HG03135 (cell line): Measurements from ENCODE around the gene FTCD.

Experiments
- ATAC-seq: cut with Tn5 transposase; IDR thresholded peaks from one replicate; pipeline ENCODE4 v1.9.1; 2021; ENCODE audit warnings: mild to moderate bottlenecking, moderate library complexity; ENCODE audit not compliant: unreplicated experiment

The FTCD gene

DNA sequence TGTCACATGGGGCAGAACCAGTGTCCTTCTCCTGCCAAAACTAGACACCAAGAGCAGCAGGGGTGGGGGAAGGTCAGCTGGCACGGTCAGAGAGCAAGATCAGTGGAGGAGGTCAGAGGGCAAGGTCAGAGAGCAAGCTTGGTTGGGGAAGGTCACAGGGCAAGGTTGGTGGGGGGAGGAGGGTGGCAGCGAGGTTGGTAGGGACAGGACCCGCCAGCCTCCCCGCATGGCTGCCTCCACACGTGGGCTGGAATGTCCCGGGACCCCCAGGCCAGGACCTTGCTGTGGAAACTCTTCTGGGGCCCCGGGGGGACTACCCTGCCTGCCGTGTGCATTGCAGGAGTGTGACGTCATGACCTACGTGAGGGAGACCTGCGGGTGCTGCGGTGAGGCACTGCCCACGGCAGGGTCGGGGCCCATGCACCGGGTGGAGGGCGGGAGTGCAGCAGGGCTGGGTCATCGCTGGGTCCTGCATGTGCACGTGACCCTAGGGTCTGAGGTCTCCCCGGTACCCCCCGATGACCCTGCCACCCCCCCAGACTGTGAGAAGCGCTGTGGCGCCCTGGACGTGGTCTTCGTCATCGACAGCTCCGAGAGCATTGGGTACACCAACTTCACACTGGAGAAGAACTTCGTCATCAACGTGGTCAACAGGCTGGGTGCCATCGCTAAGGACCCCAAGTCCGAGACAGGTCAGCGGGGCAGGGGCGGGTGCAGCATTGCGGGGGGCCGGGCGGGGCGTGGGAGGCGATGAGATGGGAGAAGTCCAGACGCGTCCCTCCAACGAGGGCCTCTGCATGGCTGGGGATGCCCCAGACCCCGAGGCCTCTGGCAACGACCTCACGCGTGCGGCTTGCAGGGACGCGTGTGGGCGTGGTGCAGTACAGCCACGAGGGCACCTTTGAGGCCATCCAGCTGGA, 30.2 kb downstream of the FTCD start:
- no peak for ATAC-seq

DNA sequence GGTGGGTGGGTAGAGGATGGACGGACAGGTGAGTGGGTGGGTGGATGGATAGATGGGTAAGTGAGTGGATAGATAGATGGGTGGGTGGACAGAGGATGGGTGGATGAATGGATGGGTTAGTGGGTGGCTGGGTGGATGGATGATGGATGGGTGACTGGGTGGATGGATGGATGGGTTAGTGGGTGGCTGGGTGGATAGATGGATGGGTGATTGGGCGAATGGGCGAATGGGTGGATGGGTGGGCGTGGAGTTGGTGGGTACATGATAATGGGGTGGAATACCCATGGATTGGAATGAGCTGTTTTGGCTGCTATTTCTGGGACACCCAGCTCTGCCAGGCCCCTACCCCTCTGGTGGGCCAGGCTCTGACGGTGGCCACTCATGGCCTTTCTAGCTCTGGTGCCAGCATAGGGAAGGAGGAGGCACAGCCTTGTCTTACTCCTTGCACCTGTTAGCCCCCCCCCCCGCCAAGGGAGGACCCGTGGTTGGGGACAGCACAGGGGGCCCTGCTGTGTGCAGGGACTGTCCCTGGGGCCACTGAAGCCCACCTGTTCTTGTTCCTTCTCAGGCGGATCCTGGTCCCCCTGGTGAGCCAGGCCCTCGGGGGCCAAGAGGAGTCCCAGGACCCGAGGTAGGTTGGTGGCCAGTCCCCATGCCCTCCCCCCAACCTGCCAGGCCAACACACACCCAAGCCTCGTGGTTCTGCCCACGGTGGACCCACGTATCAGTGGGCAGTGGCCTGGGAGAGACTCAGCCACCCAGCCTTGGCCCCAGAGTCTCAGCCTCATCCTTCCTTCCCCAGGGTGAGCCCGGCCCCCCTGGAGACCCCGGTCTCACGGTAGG, 31.1 kb downstream of the FTCD start:
- no peak for ATAC-seq

DNA sequence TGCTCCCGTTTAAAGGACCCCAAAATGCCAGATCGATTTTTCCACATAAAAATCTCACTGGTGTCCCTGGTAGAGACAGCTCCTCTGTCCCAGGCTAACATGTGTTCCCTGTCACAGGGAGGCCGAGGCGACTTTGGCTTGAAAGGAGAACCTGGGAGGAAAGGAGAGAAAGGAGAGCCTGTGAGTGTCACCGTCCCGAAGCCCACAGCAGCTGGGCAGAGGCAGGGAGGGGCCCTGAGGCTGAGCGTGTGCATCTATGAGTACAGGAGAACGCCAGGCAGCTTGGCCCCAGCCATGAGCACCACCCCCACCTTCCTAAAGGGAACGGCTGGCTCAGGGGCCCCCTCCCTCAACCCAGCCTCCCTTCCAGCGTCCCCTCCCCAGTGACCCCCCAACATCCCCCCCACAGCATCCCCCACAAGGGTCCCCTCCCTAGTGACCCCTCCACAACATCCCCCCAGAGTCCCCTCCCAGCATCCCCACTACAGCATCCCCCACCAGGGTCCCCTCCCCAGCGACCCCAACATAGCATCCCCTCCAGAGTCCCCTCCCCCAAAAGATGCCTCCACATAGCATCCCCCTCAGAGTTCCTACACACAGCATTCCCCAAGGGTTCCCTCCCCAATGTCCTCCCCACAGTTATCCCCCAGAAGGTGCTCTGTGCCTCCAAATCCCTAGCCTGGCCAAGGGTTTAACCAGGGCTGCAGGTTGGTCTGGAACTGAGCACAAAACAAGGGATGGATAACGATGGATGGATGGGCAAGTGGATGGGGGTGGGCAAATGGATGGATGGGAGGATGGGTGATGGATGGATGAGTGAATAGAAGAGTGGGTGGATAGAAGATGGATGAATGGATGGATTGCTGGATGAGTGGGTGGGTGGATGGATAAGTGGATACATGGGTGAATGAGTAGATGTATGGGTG, 32.4 kb downstream of the FTCD start:
- no peak for ATAC-seq

DNA sequence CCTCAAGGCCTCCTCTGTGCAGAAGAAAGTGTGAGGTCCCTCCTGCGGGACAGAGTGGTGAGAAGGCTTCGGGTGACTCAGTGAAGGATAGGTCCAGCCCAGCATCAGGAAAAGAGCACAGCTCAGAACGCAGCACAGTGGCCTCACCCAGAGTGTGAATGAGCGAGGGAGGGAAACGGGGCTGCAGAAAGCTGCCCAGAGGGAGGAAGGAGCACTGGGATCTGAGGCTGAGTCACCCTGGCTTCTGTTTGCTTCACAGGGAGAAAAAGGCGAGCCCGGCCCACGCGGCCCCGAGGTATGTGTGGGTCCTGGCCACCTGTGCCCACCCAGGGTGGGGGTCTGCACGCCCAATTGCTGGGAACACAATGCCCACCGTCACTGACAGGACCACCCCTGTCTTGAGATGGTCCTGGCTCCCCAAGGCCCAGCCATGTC, 33.1 kb downstream of the FTCD start:
- no peak for ATAC-seq

DNA sequence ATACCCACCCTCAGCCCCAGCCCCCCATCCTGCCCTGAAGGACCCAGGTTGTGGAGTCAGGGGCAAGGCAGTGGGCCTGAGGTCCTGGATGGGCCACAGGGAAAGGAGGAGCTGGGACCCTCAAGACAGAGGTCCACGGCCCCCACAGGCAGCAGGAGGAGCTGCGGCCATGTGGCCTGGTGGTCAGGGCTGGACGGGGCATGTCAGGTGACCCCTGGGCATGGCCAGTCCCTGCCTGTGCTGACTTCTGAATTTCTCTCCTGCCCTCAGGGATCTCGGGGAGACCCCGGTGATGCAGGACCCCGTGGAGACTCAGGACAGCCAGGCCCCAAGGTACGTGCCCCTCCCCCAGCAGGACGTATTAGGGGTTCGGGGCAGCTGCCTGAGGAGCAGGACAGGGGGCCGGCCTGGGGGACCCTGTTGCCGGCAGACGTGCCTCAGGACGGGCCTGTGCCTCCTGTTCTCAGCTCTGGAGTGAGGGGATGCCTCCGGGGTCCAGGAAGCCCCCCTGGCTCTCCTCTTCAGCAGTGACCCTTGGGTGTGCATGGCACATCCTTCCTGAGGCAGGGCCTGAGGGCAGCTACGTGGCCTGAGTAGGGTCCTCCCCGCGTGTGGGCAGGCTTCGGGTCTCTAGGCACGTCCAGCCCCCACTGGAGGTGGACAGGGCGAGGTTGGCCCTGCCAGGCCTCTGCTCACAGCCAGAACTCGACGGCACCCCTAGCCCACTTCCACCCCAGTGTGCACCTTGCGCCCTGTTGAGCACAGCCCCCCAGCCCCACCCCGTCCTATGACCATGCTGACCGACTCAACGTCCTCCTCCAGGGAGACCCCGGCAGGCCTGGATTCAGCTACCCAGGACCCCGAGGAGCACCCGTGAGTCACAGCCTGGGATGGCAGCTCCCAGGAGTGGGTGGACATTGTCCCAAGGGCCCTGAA, 33.8 kb downstream of the FTCD start:
- ATAC-seq: no peak

DNA sequence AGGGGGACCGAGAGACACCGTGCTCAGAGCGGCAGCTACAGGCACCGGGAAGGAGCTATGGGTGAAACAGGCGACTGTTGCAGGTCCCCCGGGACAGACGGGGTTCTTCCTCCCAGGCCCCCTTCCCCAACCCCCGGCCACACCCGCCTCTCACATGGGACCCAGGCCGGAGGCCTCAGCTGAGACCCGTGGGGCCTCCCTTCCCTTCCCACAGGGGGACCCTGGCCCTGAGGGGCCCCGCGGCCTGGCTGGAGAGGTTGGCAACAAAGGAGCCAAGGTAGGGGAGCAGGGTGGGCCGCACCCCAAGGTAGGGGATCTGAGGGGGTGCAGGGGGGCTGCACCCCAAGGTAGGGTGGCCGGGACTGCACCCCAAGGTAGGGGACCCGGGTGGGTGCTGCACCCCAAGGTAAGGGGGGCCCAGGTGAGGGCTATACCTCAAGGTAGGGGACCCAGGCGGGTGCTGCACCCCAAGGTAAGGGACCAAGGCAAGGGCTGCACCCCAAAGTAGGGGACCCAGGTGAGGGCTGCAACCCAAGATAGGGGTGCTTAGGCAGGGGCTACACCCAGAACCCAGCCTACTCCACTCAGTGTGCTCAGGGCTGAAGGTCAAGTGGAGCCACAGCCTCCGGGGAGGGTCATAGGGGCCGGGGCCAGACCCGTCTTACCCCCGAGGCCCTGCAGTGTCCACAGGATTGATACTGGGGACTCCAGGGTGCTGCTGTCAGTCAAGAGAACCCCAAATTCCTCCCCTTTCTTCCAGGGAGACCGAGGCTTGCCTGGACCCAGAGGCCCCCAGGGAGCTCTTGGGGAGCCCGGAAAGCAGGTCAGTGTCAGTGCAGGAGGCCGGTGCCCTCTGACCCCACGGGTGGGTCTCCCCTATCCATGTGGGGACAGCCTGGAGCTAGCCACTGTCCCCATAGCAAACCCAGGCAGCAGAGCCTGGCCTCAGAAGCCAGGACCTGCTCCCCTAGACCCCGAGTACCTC, 34.8 kb downstream of the FTCD start:
- no peak for ATAC-seq

DNA sequence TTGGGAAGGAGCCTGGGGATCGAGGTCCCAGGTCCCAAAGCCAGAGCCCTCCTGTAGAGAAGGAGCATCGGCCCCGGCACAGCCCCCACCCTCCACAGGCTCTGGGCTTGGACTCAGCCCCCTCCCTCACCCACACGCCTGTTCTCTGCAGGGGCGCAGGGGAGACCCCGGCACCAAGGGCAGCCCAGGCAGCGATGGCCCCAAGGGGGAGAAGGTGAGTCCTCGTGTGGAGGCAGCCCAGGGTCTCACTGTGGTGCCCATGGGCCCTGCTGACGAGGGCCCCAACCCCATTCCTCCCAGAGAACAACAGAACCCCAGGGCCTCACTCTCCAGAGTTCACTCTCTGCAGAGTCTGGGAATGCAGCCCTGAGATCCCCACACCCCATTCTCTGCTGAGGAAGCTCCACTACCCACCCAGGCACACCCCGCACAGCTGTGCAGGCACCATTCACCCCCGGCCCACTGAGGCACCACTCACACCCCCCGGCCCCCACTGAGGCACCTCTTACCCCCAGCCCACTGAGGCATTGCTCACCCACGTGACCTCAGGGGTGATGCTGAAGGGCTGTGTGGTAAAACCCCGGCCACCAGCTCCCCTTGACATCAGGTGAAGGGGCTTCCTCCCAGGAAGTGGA, 35.6 kb downstream of the FTCD start:
- ATAC-seq: no peak

DNA sequence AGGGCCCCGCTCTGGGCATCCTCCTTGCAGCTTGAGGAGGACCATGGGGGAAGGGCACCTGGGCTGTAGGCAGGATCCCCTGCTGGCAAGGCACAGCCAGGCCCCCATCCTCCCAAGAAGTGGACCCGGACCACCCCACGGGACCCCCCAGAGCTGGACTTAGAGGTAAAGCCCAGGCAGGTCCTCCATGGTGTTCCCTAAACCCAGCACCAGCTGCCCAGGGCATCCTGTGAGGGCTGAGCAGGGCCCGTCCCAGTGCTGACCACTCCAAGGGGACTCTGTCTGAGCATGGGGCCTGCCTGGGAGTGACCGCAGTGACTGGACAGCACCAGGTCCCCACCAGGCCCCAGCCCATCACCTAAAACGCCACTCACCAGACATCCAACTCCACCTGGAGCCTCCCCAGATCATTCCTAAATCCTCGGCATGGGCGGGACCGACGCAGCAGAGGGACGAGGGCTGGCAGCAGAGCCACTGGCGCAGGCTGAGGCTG, 36.2 kb downstream of the FTCD start:
- ATAC-seq: no peak

DNA sequence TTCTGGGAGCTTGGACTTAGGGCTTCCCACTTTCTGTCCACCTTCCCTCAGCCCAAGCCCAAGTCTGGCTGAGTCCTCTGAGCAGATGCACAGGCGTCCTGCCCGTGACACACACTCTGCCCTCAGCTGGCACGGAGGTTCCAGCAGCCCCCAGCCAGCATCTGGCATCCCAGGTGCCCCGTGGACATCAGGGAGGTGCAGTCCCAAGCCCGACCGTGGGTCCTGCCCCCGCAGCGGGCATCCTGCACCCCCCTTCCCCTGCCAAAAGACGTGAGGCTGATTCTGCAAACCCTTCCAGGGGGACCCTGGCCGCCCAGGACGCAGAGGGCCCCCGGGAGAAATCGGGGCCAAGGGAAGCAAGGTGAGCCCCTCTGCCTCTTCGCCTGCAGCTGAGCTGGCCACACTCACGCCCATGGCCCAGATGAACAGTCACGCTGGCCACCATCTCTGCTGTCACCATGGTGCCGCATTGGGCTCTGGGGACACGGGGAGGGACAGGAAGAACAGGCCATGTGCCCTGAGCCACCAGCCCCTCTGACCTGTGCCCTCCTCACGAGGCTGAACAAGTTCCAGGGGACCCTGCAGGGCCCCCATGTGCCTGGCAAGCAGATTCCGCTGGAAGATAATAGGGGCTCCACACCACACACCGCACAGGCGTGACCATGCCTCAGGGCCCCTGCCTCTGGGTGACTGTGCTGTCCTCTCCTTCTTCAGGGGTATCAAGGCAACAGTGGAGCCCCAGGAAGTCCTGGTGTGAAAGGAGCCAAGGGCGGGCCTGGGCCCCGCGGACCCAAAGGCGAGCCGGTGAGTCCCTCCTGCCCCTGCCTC, 36.8 kb downstream of the FTCD start:
- no peak for ATAC-seq

DNA sequence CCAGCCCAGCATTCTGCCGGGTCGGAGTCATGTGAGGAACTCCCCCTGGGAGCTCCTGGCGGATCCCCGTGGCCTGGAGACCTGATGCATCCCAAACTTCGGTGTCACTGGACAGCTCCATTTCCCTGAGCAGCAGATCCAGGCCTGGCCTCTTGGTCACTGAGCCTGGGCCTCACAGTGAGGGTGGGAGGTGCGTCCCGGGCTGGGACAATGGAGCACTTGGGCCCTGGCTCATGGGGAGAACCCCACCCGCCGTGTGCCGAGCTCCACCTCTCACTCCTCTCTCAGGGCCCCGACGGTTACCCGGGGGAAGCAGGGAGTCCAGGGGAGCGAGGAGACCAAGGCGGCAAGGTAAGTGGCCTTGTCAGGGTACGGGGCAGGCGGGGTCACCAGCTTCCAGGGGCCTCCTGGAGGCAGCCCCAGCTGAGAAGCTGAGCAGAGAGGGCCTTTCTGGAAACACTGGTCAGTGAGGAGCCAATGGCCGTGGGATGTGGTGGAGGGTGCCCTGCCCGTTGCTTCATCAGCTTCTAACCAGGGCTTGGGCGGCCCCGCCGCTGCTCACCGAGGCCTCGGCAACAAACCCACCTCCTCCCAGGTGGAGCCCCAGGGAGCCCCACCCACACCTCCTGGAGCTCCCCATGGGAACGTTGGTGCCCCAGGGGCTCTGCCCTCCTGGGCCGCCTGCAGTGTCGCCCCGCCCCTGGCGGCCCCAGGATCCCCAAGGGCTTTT, 37.6 kb downstream of the FTCD start:
- no peak for ATAC-seq

DNA sequence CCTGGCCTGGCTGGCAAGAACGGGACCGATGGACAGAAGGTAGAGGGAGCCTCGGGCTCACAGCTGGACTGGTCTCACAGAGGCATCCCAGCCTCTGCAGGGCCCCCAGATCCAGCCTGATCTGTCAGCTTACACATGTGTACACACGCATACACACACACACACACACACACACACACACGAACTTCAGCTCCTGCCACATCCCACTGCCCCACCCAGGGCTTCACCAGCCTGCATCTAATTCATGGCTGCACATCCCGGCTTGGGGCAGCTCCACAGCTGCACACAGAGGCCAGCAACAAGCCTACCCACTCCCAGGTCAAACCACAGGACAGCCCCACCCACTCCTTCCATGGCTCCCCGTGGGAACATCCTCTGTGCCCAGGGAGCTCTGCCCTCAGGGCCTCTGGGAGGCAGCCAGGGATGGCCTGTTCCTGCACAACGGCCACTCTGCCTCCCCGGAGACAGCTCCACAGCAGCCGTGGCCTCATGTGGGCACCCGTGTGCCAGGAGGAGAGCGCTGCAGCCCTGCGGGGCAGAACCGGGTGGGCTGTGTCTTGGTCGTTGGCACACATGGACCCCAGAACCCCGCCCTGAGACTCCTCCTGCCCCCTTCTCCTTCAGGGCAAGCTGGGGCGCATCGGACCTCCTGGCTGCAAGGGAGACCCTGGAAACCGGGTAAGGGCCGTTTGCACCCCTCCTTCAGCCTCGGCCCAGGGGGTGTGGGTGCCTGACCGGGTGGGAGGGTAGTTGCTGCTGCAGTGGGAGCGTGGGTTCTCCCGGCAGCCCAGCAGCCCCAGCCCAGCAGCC, 38.4 kb downstream of the FTCD start:
- ATAC-seq: no peak

DNA sequence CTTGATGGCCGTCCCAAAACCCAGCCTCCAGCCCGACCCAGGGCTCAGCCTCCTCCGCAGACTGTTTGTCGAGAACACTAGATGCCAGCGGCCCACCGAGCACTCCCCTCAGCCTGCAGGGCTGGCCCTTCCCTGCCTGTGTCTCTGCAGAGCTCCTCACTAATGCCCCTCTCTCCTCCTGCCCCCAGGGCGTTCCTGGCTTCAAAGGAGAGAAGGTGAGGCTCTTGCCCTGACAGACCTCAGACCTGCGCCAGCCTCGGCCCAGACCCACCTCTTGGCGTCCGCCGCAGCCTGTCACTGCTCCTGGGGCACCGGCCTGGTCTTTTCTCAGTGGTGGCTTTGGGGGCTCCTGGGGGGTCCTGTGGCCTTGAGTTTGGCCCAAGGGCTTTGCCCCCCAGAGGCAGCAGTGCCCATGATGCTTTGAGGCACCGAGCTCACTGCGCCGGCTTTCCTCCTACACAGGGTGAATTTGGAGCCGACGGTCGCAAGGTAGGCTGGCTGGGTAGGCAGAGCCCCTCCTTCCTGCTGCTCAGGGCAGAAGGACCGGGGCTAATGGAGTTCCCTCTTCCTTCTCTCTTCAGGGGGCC, 39.1 kb downstream of the FTCD start:
- ATAC-seq: no peak

DNA sequence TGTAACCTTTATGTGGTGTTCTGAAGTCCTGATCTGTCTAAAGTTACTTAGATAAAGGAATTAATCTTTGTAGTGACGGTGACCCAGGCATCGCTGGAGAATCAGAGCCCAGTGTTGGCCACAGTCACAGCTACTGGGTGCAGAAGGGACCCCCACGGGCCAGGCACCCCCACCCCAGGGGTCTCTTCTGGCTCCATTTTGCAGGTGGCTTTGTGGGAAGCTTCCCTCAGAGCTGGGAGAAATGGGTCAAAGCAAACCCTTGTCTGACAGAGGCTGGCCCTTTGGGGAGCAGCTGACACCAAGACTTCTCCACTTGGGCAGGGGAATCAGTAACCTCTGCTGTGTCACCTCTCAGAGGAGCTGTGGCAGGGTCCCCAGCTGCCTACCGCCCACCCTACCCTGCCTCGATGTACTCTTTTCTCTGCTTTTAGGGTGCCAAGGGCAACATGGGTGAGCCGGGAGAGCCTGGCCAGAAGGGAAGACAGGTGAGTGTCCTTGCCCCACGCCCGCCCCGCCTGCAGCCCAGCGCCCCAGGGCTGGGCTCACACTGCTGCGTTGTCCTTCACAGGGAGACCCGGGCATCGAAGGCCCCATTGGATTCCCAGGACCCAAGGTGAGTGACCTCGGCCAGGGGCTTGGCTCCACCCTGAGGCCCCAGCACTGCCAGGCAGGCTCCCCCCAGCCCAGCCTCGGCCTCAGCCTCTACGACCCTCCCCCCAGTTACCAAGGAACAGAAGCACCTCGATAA, 39.8 kb downstream of the FTCD start:
- ATAC-seq: no peak

DNA sequence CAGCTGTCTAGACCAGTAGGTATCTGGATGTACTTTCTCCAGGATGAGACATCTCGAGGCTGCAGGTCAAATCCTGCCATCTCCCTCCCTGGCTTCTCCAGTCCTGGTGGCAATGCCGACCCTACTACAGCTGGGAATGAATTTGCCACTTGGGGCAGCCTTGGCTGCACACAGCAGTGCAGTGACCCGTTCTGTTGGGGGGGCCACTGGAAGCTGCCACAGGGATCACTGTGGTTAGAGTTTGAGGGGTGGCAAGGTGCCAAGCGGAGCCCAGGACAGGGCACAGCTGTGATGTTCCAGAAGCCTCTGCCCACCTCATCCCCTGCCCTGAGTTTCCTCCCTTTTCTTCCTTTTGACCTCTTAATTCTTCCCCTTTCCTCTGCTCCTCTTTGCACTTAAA, 40.4 kb downstream of the FTCD start:
- no peak for ATAC-seq
